ENCODE measurements around the gene IQGAP3.
"Not testable (repeated sequence)": the region's sequence is repeated elsewhere in the genome, so short reads cannot be mapped to it uniquely, and the experiment has no call there.

Gene IQGAP3

DNA sequence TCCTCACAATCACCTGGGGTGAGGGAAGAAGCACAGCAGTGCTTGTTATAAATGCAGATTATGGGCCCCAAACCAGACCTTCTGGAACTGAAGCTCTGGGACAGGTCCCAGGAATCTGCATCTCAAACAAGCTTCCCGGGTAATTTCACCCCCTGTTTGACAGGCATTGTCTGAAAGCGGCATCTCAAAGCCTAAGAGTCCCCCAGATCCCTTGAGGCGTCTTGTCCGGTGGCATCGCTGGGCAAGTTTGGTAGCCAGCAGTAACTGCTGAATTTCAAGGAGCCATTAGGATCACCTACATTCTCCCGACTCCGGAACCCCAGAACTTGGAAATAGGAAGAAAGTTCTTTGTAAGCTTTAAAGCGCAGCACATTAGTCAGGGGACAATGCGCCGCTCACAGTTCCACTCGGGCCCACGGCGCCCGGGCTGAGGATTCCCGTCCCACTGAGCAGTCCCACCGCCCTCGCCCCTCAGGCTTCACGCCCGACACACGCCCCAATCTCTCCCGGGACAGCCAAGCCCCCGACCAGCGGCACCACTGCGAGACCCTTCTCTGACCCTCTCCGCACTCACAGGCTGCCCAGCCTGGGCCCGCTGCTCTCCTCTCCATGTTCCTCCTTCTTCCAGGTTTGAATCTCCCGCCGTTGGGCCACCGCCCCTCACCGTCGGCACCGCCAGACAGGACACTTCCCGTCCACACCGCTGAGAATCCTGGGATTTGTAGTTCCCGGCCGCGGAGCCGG lies at the start of gene IQGAP3:
TSS of gene IQGAP3 (minus strand) at position 647 of the 744 bp plus-strand sequence. CDS start at position 611, 36 bp downstream.
- peaks cover 20% of the 10 kb centered on the region for H3K4me1 Mint-ChIP-seq (ENCODE audit: low read depth)
- peaks cover 22% of the 10 kb centered on the region for H3K27me3 Mint-ChIP-seq (ENCODE audit: low read depth)
- H3K36me3 Mint-ChIP-seq (ENCODE audit: low read depth): peaks cover 8% of the 10 kb centered on the region
- peak within 1 kb of the TSS; percentile 96 for H3K4me3 Mint-ChIP-seq
- peak within 1 kb of the TSS; percentile 56 for H3K27ac Mint-ChIP-seq
- no peaks in the 10 kb centered on the region for H3K9me3 Mint-ChIP-seq

DNA sequence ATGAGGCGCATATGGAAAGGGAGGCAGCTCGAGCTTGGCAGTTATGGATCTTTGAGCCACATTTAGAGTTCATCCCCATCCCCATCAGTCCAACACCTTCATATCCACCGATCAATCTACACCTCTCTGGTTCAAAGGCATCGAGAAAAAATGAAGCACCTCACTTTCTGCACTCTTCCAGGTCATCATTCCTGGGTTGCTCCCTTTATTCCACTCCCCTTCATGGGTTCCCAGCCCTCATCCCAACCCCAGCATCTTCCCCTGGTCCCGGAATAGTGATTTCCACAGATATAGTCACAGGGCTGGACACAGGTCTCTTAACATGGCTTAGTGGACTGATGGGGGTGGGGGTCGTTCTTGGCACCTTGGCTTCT lies 47.2 kb upstream of the IQGAP3 start:
- H3K4me1 Mint-ChIP-seq (ENCODE audit: low read depth): peaks cover 5% of the 10 kb centered on the region
- H3K4me3 Mint-ChIP-seq: no peak overlapping the region
- peaks cover 78% of the 10 kb centered on the region for H3K27me3 Mint-ChIP-seq (ENCODE audit: low read depth)
- no peak overlapping the region for H3K27ac Mint-ChIP-seq
- H3K36me3 Mint-ChIP-seq (ENCODE audit: low read depth): peaks cover 1% of the 10 kb centered on the region
- H3K9me3 Mint-ChIP-seq: no peaks in the 10 kb centered on the region

DNA sequence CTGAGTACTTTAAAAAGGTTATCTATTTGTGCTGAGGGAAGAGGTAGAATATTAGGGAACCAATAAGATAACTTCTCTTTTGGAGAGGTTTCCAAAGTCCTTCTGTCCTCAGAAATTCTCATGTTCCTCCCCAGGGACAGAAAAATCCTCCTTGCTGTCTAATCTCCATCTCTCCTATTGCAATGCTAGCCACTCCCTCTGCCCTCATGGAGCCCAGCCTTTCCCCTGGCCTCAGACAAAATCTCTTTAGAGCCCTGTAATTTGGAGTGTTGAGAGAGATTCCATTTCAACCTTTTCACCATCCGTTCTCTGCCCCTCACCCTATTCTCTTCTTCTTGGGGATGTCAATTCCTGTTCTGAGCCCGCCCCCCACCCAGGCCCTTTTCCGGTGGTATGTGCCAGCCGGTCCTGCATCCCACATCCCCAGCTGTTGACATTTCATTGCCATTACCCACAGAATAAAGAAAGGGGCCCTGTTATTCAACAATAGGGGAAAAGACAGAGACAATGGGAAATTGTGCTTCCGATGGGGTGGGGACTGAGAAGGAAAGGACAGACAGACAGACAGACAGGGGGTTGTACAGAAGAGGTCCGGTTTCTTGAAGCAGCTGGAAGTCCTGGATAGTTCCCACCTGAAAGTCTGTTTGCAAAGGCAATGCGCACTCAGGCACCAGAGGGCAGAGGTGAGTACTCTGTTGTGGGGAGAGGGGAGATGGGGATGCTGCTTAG lies 46.7 kb upstream of the IQGAP3 start, which contains the start of gene HAPLN2:
TSS of gene HAPLN2 (plus strand) at position 563 of the 729 bp plus-strand sequence. CDS start 4,076 bp downstream, outside the sequence.
- no peaks in the 10 kb centered on the region for H3K9me3 Mint-ChIP-seq
- peaks cover 1% of the 10 kb centered on the region for H3K36me3 Mint-ChIP-seq (ENCODE audit: low read depth)
- no peak within 1 kb of the TSS for H3K27ac Mint-ChIP-seq
- H3K4me3 Mint-ChIP-seq: no peak within 1 kb of the TSS
- H3K27me3 Mint-ChIP-seq (ENCODE audit: low read depth): peaks cover 80% of the 10 kb centered on the region
- H3K4me1 Mint-ChIP-seq (ENCODE audit: low read depth): peaks cover 3% of the 10 kb centered on the region

DNA sequence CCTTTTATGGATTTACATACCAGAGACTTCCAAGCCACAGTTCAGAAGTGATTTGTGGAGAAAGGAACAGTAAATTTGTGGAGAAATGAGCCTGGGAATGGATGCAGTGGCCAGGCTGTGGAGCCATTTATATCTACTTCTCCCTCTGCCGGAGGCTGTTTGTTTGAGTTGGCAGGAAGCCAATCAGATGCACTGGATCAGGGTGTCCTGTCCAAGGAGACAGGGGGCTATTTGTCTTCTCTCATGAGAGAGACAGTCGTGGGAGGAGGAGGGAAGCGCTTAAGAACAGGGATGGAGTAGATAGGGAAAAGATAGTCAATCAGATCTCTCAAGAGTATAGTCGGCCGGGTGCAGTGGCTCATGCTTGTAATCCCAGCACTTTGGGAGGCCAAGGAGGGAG lies 44.1 kb upstream of the IQGAP3 start:
- Mint-ChIP-seq H3K27me3 (ENCODE audit: low read depth) (peaks cover 72% of the 10 kb centered on the region), H3K36me3 (ENCODE audit: low read depth) (no peaks in the 10 kb centered on the region), H3K27ac (no peak overlapping the region), H3K4me3 (no peak overlapping the region), H3K4me1 (ENCODE audit: low read depth) (peaks cover 3% of the 10 kb centered on the region), H3K9me3 (no peaks in the 10 kb centered on the region)

- Mint-ChIP-seq H3K36me3 (ENCODE audit: low read depth) (no peaks in the 10 kb centered on the region), H3K4me3 (no peak overlapping the region), H3K27ac (no peak overlapping the region), H3K27me3 (ENCODE audit: low read depth) (peaks cover 70% of the 10 kb centered on the region), H3K9me3 (no peaks in the 10 kb centered on the region), H3K4me1 (ENCODE audit: low read depth) (peaks cover 3% of the 10 kb centered on the region)
Observed at GRCh38 chr1:156615946-156616345, 43.6 kb upstream of the IQGAP3 start.

GRCh38 chr1:156612666-156613065 lies 40.3 kb upstream of the IQGAP3 start:
- Mint-ChIP-seq H3K9me3 (no peaks in the 10 kb centered on the region), H3K27ac (no peak overlapping the region), H3K27me3 (ENCODE audit: low read depth) (peaks cover 55% of the 10 kb centered on the region), H3K4me1 (ENCODE audit: low read depth) (peaks cover 9% of the 10 kb centered on the region), H3K4me3 (no peak overlapping the region), H3K36me3 (ENCODE audit: low read depth) (no peaks in the 10 kb centered on the region)

DNA sequence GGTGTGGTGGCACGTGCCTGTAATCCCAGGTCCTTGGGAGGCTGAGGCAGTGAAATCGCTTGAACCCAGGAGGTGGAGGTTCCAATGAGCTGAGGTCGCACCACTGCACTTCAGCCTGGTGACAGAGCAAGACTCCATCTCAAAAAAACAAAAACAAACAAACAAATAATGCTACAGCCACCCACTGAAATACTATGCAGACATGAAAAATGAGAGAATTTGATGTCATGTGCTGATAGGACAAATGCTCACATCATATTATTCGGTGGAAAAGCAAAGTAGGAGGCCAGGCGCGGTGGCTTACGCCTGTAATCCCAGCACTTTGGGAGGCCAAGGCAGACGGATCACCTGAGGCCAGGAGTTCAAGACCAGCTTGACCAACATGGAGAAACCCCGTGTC lies 37.7 kb upstream of the IQGAP3 start:
- not testable (repeated sequence) for H3K4me3 Mint-ChIP-seq; H3K36me3 Mint-ChIP-seq (ENCODE audit: low read depth); H3K4me1 Mint-ChIP-seq (ENCODE audit: low read depth); H3K27ac Mint-ChIP-seq; H3K9me3 Mint-ChIP-seq
- peaks cover 42% of the 10 kb centered on the region for H3K27me3 Mint-ChIP-seq (ENCODE audit: low read depth)

GRCh38 chr1:156608981-156609380 lies 36.6 kb upstream of the IQGAP3 start:
- no peaks in the 10 kb centered on the region for H3K36me3 Mint-ChIP-seq (ENCODE audit: low read depth)
- no peaks in the 10 kb centered on the region for H3K9me3 Mint-ChIP-seq
- no peak overlapping the region for H3K4me3 Mint-ChIP-seq
- peaks cover 9% of the 10 kb centered on the region for H3K4me1 Mint-ChIP-seq (ENCODE audit: low read depth)
- H3K27me3 Mint-ChIP-seq (ENCODE audit: low read depth): peaks cover 31% of the 10 kb centered on the region
- H3K27ac Mint-ChIP-seq: no peak overlapping the region

- Mint-ChIP-seq H3K27me3 (ENCODE audit: low read depth) (peaks cover 28% of the 10 kb centered on the region), H3K4me3 (no peak overlapping the region), H3K27ac (no peak overlapping the region), H3K9me3 (no peaks in the 10 kb centered on the region), H3K4me1 (ENCODE audit: low read depth) (peaks cover 9% of the 10 kb centered on the region), H3K36me3 (ENCODE audit: low read depth) (no peaks in the 10 kb centered on the region)
Observed at GRCh38 chr1:156608036-156608674, 35.8 kb upstream of the IQGAP3 start.

GRCh38 chr1:156607344-156607743 lies 35.0 kb upstream of the IQGAP3 start:
- not testable (repeated sequence) for H3K27ac Mint-ChIP-seq; H3K4me3 Mint-ChIP-seq; H3K9me3 Mint-ChIP-seq; H3K36me3 Mint-ChIP-seq (ENCODE audit: low read depth)
- Mint-ChIP-seq H3K4me1 (ENCODE audit: low read depth) (peaks cover 14% of the 10 kb centered on the region), H3K27me3 (ENCODE audit: low read depth) (peaks cover 23% of the 10 kb centered on the region)

GRCh38 chr1:156602557-156602993 lies 30.2 kb upstream of the IQGAP3 start:
- Mint-ChIP-seq H3K9me3 (no peaks in the 10 kb centered on the region), H3K36me3 (ENCODE audit: low read depth) (peaks cover 10% of the 10 kb centered on the region), H3K27me3 (ENCODE audit: low read depth) (peaks cover 5% of the 10 kb centered on the region), H3K4me1 (ENCODE audit: low read depth) (peaks cover 19% of the 10 kb centered on the region), H3K4me3 (peak overlapping the region; percentile 55), H3K27ac (no peak overlapping the region)

- Mint-ChIP-seq H3K4me3 (peak overlapping the region; percentile 99), H3K27me3 (ENCODE audit: low read depth) (peaks cover 2% of the 10 kb centered on the region), H3K36me3 (ENCODE audit: low read depth) (peaks cover 14% of the 10 kb centered on the region), H3K27ac (no peak overlapping the region), H3K4me1 (ENCODE audit: low read depth) (peaks cover 19% of the 10 kb centered on the region), H3K9me3 (no peaks in the 10 kb centered on the region)
Observed at GRCh38 chr1:156601892-156602291, 29.5 kb upstream of the IQGAP3 start.

DNA sequence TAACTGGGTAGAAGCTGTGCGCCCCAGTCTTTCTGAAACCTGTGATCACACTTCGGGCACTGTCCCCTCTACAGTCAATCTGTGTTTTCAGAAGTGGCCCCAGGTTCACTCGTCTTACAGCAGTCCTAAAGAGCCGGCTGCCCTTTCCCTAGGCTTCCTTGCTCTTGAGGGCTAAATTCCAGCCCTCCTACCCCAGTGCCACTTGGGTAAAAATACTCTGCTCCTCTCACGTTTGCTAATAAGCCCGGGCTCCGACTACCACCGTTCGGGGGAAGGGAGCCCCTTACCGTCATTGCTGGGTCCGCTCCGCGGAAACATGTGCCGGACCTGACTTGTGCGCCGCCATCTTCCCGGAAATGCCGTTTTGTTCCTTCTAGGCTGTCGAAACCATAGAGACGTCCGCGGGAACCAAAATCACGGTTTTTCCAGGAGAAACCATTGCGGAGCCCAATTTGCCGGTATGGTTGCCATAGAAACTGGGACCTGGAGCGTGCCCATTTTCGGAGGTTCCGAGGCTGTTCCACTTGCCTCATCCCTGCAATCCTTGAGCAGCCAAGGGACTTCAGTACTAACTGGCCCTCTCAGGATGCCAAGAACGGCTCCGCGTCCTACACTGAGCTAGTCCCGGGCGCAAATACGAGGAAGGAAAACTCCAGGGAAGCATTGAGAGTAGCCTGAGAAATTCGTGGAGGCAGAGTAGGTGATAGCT lies 28.9 kb upstream of the IQGAP3 start, which contains the start of gene GPATCH4:
TSS of gene GPATCH4 (minus strand) at position 358 of the 709 bp plus-strand sequence.
- H3K36me3 Mint-ChIP-seq (ENCODE audit: low read depth): peaks cover 18% of the 10 kb centered on the region
- H3K27me3 Mint-ChIP-seq (ENCODE audit: low read depth): no peaks in the 10 kb centered on the region
- peak within 1 kb of the TSS; percentile 99 for H3K4me3 Mint-ChIP-seq
- H3K9me3 Mint-ChIP-seq: no peaks in the 10 kb centered on the region
- peak within 1 kb of the TSS; percentile 94 for H3K27ac Mint-ChIP-seq
- H3K4me1 Mint-ChIP-seq (ENCODE audit: low read depth): peaks cover 19% of the 10 kb centered on the region

DNA sequence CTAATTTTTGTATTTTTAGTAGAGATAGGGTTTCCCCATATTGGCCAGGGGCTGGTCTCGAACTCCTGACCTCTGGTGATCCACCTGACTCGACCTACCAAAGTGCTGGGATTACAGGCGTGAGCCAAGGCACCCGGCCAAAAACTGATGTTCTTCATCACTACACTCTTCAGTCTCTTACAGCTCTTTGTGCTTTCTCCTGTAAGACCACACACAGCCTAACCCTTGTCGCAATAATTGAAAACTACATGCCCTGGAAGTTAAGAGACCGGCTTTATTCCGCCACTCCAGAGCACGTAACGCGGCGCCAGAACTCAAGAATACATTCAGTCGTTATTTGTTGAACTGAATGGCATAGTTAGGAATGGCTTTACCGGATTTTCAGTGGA lies 28.4 kb upstream of the IQGAP3 start:
- Mint-ChIP-seq H3K36me3 (ENCODE audit: low read depth) (peaks cover 23% of the 10 kb centered on the region), H3K27me3 (ENCODE audit: low read depth) (no peaks in the 10 kb centered on the region)

More for the DNA sequence above, 28.4 kb upstream of the IQGAP3 start:
- Mint-ChIP-seq H3K4me1 (ENCODE audit: low read depth) (peaks cover 19% of the 10 kb centered on the region), H3K9me3 (no peaks in the 10 kb centered on the region), H3K27ac (peak overlapping the region; percentile 94), H3K4me3 (peak overlapping the region; percentile 99)
